Liver (tissue), 9 donors: ENCODE measurements around the gene CHL1. TPM values are rescaled to one million over a fixed set of nuclear protein-coding genes. Genes with fewer than 3 reads are reported as not detected.

Source experiments
- DNase-seq: peaks from one replicate; pipeline ENCODE4 v3.0.0-alpha.2; 2017; ENCODE audit warnings: low spot score
- H3K27ac ChIP-seq, 2 donors: one replicate each; pipeline ENCODE4 v1.7.0; 2013; ENCODE audit warnings: inconsistent platforms in 2 of 2, low read length in 2 of 2, control low read depth in 1 of 2, low read depth in 1 of 2, mild to moderate bottlenecking in 1 of 2
- H3K27me3 ChIP-seq, 4 donors: one replicate each; pipeline versions ENCODE4 v1.6.1 to v1.7.0; 2013; ENCODE audit warnings: low read length in 3 of 4, inconsistent platforms in 1 of 4, mild to moderate bottlenecking in 1 of 4, moderate library complexity in 1 of 4; ENCODE audit not compliant: control insufficient read depth in 4 of 4, insufficient read depth in 4 of 4
- H3K36me3 ChIP-seq, 4 donors: one replicate each; pipeline versions ENCODE4 v1.6.1 to v1.7.0; 2013; ENCODE audit warnings: low read length in 3 of 4, mild to moderate bottlenecking in 3 of 4, low read depth in 1 of 4, moderate library complexity in 1 of 4; ENCODE audit not compliant: control insufficient read depth in 4 of 4, insufficient read depth in 3 of 4
- H3K4me1 ChIP-seq, 4 donors: one replicate each; pipeline versions ENCODE4 v1.6.1 to v1.7.0; 2013; ENCODE audit warnings: low read length in 3 of 4, mild to moderate bottlenecking in 3 of 4, moderate library complexity in 1 of 4; ENCODE audit not compliant: control insufficient read depth in 4 of 4, insufficient read depth in 4 of 4
- H3K4me3 ChIP-seq, 3 donors: one replicate each; pipeline versions ENCODE4 v1.6.1 to v1.7.0; 2013; ENCODE audit warnings: low read length in 3 of 3, control low read depth in 1 of 3, low read depth in 1 of 3, mild to moderate bottlenecking in 1 of 3
- H3K9ac ChIP-seq, 2 donors: one replicate each; pipeline ENCODE4 v1.7.0; 2013; ENCODE audit warnings: low read length in 2 of 2, mild to moderate bottlenecking in 2 of 2, moderate library complexity in 2 of 2, control low read depth in 1 of 2, low read depth in 1 of 2
- H3K9me3 ChIP-seq, 4 donors: one replicate each; pipeline versions ENCODE4 v1.6.1 to v1.7.0; 2013; ENCODE audit warnings: low read length in 3 of 4; ENCODE audit not compliant: control insufficient read depth in 4 of 4
- CTCF ChIP-seq: fragments of 150-350 bp; IDR thresholded peaks from 2 replicates; pipeline ENCODE4 v1.5.1; 2017; ENCODE audit warnings: improper control_type of control experiment, low read depth, low read length; ENCODE audit not compliant: missing input control
- EGR1 ChIP-seq, 2 donors: IDR thresholded peaks; 2 replicates each; pipeline ENCODE4 v1.6.1; 2016 to 2018; ENCODE audit warnings: antibody characterized with exemption in 2 of 2, low read depth in 2 of 2
- FOXA1 ChIP-seq: IDR thresholded peaks from 2 replicates; pipeline ENCODE4 v1.6.1; 2016; ENCODE audit warnings: antibody characterized with exemption
- FOXA2 ChIP-seq: IDR thresholded peaks from 2 replicates; pipeline ENCODE4 v1.6.1; 2016; ENCODE audit warnings: antibody characterized with exemption
- GABPA ChIP-seq, 2 donors: IDR thresholded peaks in 1 of 2; conservative IDR thresholded peaks in 1 of 2; 2 replicates each; pipeline ENCODE4 v1.6.1; 2016; ENCODE audit warnings: antibody characterized with exemption in 2 of 2, mild to moderate bottlenecking in 1 of 2, moderate library complexity in 1 of 2
- HNF4A ChIP-seq, 2 donors: conservative IDR thresholded peaks; 2 replicates each; pipeline ENCODE4 v1.6.1; 2016; ENCODE audit warnings: antibody characterized with exemption in 2 of 2, mild to moderate bottlenecking in 2 of 2
- HNF4G ChIP-seq: IDR thresholded peaks from 2 replicates; pipeline ENCODE4 v1.6.1; 2016; ENCODE audit warnings: antibody characterized with exemption
- JUND ChIP-seq, 2 donors: IDR thresholded peaks; 2 replicates each; pipeline ENCODE4 v1.6.1; 2016; ENCODE audit warnings: antibody characterized with exemption in 2 of 2
- NR2F2 ChIP-seq: IDR thresholded peaks from 2 replicates; pipeline ENCODE4 v1.6.1; 2016; ENCODE audit warnings: antibody characterized with exemption
- RAD21 ChIP-seq, 2 donors: IDR thresholded peaks; 2 replicates each; pipeline ENCODE4 v1.6.1; 2016; ENCODE audit warnings: antibody characterized with exemption in 2 of 2, mild to moderate bottlenecking in 2 of 2
- RXRA ChIP-seq, 2 donors: IDR thresholded peaks; 2 replicates each; pipeline ENCODE4 v1.6.1; 2017 to 2018; ENCODE audit warnings: antibody characterized with exemption in 2 of 2, mild to moderate bottlenecking in 1 of 2
- SP1 ChIP-seq: IDR thresholded peaks from 2 replicates; pipeline ENCODE4 v1.6.1; 2018; ENCODE audit warnings: antibody characterized with exemption, mild to moderate bottlenecking
- TAF1 ChIP-seq: conservative IDR thresholded peaks from 2 replicates; pipeline ENCODE4 v1.6.1; 2016; ENCODE audit warnings: antibody characterized with exemption, mild to moderate bottlenecking
- YY1 ChIP-seq: IDR thresholded peaks from 2 replicates; pipeline ENCODE4 v1.6.1; 2016; ENCODE audit warnings: antibody characterized with exemption, mild to moderate bottlenecking
- WGBS: extraction: QIAGEN DNeasy Blood & Tissue Kit; methylation state at CpG from one replicate; pipeline ENCODE4 v1.1.7; 2013; 5-methylcytosine and 5-hydroxymethylcytosine counted together
- polyA plus RNA-seq, 2 donors: library from polyadenylated mRNA; stranded (reverse) in 1 of 2; unstranded in 1 of 2; fragments of 200-250 nt in 1 of 2; fragments of >200 nt in 1 of 2; fragmentation: Nextera tagmentation in 1 of 2; extraction: Ambion mirVana in 1 of 2; gene quantifications; one replicate each; pipeline versions ENCODE4 v1.2.1 to v1.2.3, GENCODE V29; 2013 to 2015
- total RNA-seq, 2 donors: library from RNA; depleted of rRNA; stranded (reverse); fragments of >200 nt; gene quantifications; one replicate each; pipeline ENCODE4 v1.2.3, GENCODE V29; 2014
- TF ChIP-seq, protein P1 (sequence below): IDR thresholded peaks from 2 replicates; pipeline ENCODE4 v1.6.1; 2016; ENCODE audit warnings: antibody characterized with exemption
- TF ChIP-seq, protein P2 (sequence below): IDR thresholded peaks from 2 replicates; pipeline ENCODE4 v1.6.1; 2016; ENCODE audit warnings: antibody characterized with exemption
- TF ChIP-seq, protein P3 (sequence below): IDR thresholded peaks from 2 replicates; pipeline ENCODE4 v1.6.1; 2016; ENCODE audit warnings: antibody characterized with exemption
- TF ChIP-seq, protein P4 (sequence below): IDR thresholded peaks from 2 replicates; pipeline ENCODE4 v1.6.1; 2016; ENCODE audit warnings: antibody characterized with exemption, mild to moderate bottlenecking
- donor health status: healthy.
- donor health status: healthy.
- donor health status: healthy.
- donor health status: healthy.
- donor health status: healthy.

The CHL1 gene
- total and polyA plus RNA-seq, 4 donors, result 0.03 to 8.1 (median 0.66) TPM

DNA sequence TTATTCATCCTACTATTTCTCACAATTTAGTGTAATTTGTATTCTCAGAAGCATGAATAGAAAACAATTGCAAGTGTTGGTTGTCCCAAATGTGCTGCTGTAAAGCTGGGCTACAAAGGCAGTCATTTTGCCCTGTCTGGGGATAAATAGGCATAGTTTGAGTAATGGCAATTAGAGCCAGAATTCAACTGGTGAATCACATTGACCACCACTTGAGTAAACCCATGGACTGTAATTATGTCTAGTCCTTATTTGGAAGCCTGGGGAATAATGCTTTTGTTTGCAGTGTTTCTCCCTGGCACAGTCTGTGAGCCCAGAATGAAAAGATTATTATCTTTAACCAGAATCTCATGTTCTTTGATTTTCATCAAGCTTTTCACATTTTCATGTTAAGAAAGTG, 30.5 kb upstream of the CHL1 start:
- Histone ChIP-seq H3K4me1 (no peaks in the 10 kb centered on the region), H3K4me3 (no peak overlapping the region), H3K36me3 (no peaks in the 10 kb centered on the region), H3K27ac (no peak overlapping the region), H3K9me3 (no peaks in the 10 kb centered on the region), H3K9ac (no peak overlapping the region), H3K27me3 (peaks cover 0 to 1% (median 0%) of the 10 kb centered on the region in 4 donors)
- TF ChIP-seq RAD21 (IDR thresholded peaks at IDR 0.05) (no peak), NR2F2 (no peak), HNF4G (no peak), GABPA (IDR thresholded peaks at IDR 0.05 in 1 of 2, conservative IDR thresholded peaks at IDR 0.05 in 1 of 2) (no peak), TAF1 (no peak), CTCF (no peak)
- TF ChIP-seq, protein P1, sequence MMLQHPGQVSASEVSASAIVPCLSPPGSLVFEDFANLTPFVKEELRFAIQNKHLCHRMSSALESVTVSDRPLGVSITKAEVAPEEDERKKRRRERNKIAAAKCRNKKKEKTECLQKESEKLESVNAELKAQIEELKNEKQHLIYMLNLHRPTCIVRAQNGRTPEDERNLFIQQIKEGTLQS, result no peak
- TF ChIP-seq, protein P2, sequence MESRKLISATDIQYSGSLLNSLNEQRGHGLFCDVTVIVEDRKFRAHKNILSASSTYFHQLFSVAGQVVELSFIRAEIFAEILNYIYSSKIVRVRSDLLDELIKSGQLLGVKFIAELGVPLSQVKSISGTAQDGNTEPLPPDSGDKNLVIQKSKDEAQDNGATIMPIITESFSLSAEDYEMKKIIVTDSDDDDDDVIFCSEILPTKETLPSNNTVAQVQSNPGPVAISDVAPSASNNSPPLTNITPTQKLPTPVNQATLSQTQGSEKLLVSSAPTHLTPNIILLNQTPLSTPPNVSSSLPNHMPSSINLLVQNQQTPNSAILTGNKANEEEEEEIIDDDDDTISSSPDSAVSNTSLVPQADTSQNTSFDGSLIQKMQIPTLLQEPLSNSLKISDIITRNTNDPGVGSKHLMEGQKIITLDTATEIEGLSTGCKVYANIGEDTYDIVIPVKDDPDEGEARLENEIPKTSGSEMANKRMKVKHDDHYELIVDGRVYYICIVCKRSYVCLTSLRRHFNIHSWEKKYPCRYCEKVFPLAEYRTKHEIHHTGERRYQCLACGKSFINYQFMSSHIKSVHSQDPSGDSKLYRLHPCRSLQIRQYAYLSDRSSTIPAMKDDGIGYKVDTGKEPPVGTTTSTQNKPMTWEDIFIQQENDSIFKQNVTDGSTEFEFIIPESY, result no peak
- DNase-seq, result no peak

- Histone ChIP-seq H3K4me3 (no peak overlapping the region), H3K9me3 (no peaks in the 10 kb centered on the region), H3K9ac (no peak overlapping the region), H3K4me1 (no peaks in the 10 kb centered on the region), H3K36me3 (no peaks in the 10 kb centered on the region), H3K27ac (no peak overlapping the region), H3K27me3 (peaks cover 0 to 1% (median 0%) of the 10 kb centered on the region in 4 donors)
- TF ChIP-seq HNF4G, result no peak
- no peak for TF ChIP-seq RXRA (IDR thresholded peaks at IDR 0.05)
- TF ChIP-seq, protein P3, sequence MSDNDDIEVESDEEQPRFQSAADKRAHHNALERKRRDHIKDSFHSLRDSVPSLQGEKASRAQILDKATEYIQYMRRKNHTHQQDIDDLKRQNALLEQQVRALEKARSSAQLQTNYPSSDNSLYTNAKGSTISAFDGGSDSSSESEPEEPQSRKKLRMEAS, result no peak
- no peak for TF ChIP-seq GABPA (IDR thresholded peaks at IDR 0.05 in 1 of 2, conservative IDR thresholded peaks at IDR 0.05 in 1 of 2)
- TF ChIP-seq YY1, result no peak
- no peak for TF ChIP-seq SP1
- TF ChIP-seq JUND (IDR thresholded peaks at IDR 0.05), result no peak
- TF ChIP-seq CTCF, result no peak
- TF ChIP-seq, protein P2, result no peak
- TF ChIP-seq, protein P4, sequence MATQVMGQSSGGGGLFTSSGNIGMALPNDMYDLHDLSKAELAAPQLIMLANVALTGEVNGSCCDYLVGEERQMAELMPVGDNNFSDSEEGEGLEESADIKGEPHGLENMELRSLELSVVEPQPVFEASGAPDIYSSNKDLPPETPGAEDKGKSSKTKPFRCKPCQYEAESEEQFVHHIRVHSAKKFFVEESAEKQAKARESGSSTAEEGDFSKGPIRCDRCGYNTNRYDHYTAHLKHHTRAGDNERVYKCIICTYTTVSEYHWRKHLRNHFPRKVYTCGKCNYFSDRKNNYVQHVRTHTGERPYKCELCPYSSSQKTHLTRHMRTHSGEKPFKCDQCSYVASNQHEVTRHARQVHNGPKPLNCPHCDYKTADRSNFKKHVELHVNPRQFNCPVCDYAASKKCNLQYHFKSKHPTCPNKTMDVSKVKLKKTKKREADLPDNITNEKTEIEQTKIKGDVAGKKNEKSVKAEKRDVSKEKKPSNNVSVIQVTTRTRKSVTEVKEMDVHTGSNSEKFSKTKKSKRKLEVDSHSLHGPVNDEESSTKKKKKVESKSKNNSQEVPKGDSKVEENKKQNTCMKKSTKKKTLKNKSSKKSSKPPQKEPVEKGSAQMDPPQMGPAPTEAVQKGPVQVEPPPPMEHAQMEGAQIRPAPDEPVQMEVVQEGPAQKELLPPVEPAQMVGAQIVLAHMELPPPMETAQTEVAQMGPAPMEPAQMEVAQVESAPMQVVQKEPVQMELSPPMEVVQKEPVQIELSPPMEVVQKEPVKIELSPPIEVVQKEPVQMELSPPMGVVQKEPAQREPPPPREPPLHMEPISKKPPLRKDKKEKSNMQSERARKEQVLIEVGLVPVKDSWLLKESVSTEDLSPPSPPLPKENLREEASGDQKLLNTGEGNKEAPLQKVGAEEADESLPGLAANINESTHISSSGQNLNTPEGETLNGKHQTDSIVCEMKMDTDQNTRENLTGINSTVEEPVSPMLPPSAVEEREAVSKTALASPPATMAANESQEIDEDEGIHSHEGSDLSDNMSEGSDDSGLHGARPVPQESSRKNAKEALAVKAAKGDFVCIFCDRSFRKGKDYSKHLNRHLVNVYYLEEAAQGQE, result no peak
- no peak for TF ChIP-seq RAD21 (IDR thresholded peaks at IDR 0.05)
- TF ChIP-seq FOXA2, result no peak
- no peak for TF ChIP-seq TAF1
- no peak for TF ChIP-seq NR2F2
- TF ChIP-seq, protein P1, result no peak
- TF ChIP-seq FOXA1, result no peak
- TF ChIP-seq HNF4A (conservative IDR thresholded peaks at IDR 0.05), result no peak
- no peak for TF ChIP-seq EGR1 (IDR thresholded peaks at IDR 0.05; ENCODE audit: low read depth in 2 of 2)
- no peak for DNase-seq
- 82% methylated on average over 5 of the region's 5 CpGs for WGBS
Observed at GRCh38 chr3:166799-167198, 29.8 kb upstream of the CHL1 start.
